SK-N-SH (cell line): ENCODE measurements around the gene ASCL5. TPM values are rescaled to one million over a fixed set of nuclear protein-coding genes. Genes with fewer than 3 reads are reported as not detected.

ENCODE experiments used
- CTCF ChIA-PET: fragments of 300-600, 350-600 bp; formaldehyde crosslinking; extraction: SDS; loops from one replicate; lab custom pipeline; 2021; lab: Yijun Ruan, JAX
- POLR2A ChIA-PET: fragments of 350-600 bp; sonication (Branson Sonifier 250); formaldehyde crosslinking; extraction: SDS; loops from one replicate; lab custom pipeline; 2020; ENCODE audit warnings: antibody characterized with exemption, inconsistent platforms; lab: Yijun Ruan, JAX
- DNase-seq: peaks from one replicate; pipeline ENCODE4 v3.0.0; 2012
- H2AFZ ChIP-seq: fragments of 200-600 bp; sonication (generic); 2 replicates; pipeline ENCODE4 v1.8.1; 2016; ENCODE audit warnings: antibody characterized with exemption, mild to moderate bottlenecking, low read depth
- H3F3A ChIP-seq: fragments of 200-600 bp; sonication (generic); replicated peaks from 2 replicates; pipeline ENCODE3; 2016; ENCODE audit warnings: antibody characterized with exemption, mild to moderate bottlenecking; ENCODE audit not compliant: insufficient read depth
- H3K27ac ChIP-seq, 2 experiments: fragments of 200-500 bp in 1 of 2; fragments of 200-600 bp in 1 of 2; sonication (Bioruptor generic) in 1 of 2; sonication (generic), shearing (Covaris generic) in 1 of 2; 2 replicates each; pipeline versions ENCODE4 v1.5.1 to v1.6.1; 2014 to 2016; ENCODE audit warnings: low read depth in 2 of 2, inconsistent platforms in 1 of 2, low read length in 1 of 2, mild to moderate bottlenecking in 1 of 2, mixed read lengths in 1 of 2
- H3K27me3 ChIP-seq: fragments of 200-600 bp; sonication (generic), shearing (Covaris generic); 2 replicates; pipeline ENCODE4 v1.6.1; 2016; ENCODE audit warnings: mixed run types; ENCODE audit not compliant: insufficient read depth
- H3K36me3 ChIP-seq, 2 experiments: fragments of 200-500 bp in 1 of 2; fragments of 200-600 bp in 1 of 2; sonication (Bioruptor generic) in 1 of 2; sonication (generic) in 1 of 2; replicated peaks in 1 of 2; 2 replicates each; pipeline versions ENCODE3 to v1.5.1; 2014 to 2016; ENCODE audit warnings: low read length in 1 of 2, mild to moderate bottlenecking in 1 of 2; ENCODE audit not compliant: insufficient read depth in 2 of 2, control insufficient read depth in 1 of 2
- H3K4me1 ChIP-seq, 2 experiments: fragments of 200-500 bp in 1 of 2; fragments of 200-600 bp in 1 of 2; sonication (Bioruptor generic) in 1 of 2; sonication (generic), shearing (Covaris generic) in 1 of 2; 2 replicates each; pipeline versions ENCODE4 v1.5.1 to v1.6.1; 2014 to 2016; ENCODE audit warnings: low read depth in 1 of 2, low read length in 1 of 2, mixed run types in 1 of 2; ENCODE audit not compliant: insufficient read depth in 2 of 2, control insufficient read depth in 1 of 2
- H3K4me2 ChIP-seq: fragments of 200-600 bp; sonication (generic), shearing (Covaris generic); 2 replicates; pipeline ENCODE4 v1.6.1; 2017; ENCODE audit warnings: mixed run types
- H3K4me3 ChIP-seq, 2 experiments: fragments of 200-500 bp in 1 of 2; fragments of 200-600 bp in 1 of 2; sonication (Bioruptor generic) in 1 of 2; sonication (generic), shearing (Covaris generic) in 1 of 2; 2 replicates each; pipeline versions ENCODE4 v1.5.1 to v1.8.1; 2014 to 2016; ENCODE audit warnings: low read depth in 2 of 2, inconsistent platforms in 1 of 2, low read length in 1 of 2, mild to moderate bottlenecking in 1 of 2, mixed read lengths in 1 of 2, moderate library complexity in 1 of 2
- H3K79me2 ChIP-seq: fragments of 200-600 bp; sonication (generic); 2 replicates; pipeline ENCODE4 v1.8.1; 2017; ENCODE audit warnings: mild to moderate bottlenecking; ENCODE audit not compliant: insufficient read depth
- H3K9ac ChIP-seq: fragments of 200-600 bp; sonication (generic); 2 replicates; pipeline ENCODE4 v1.6.1; 2017; ENCODE audit warnings: mixed run types
- H3K9me2 ChIP-seq: fragments of 200-600 bp; sonication (generic); 2 replicates; pipeline ENCODE4 v1.6.1; 2017; ENCODE audit warnings: mixed run types
- H3K9me3 ChIP-seq: fragments of 200-600 bp; sonication (generic); 2 replicates; pipeline ENCODE4 v1.6.1; 2017; ENCODE audit warnings: mixed run types, mild to moderate bottlenecking, moderate library complexity
- H4K20me1 ChIP-seq: fragments of 200-600 bp; sonication (generic); 2 replicates; pipeline ENCODE4 v1.6.1; 2017; ENCODE audit warnings: mild to moderate bottlenecking, mixed run types; ENCODE audit not compliant: insufficient read depth
- CHD2 ChIP-seq: fragments of 150-350 bp; IDR thresholded peaks from 2 replicates; pipeline ENCODE4 v1.6.1; 2018; ENCODE audit warnings: low read length; ENCODE audit not compliant: partially characterized antibody
- ELF1 ChIP-seq: IDR thresholded peaks from 2 replicates; pipeline ENCODE4 v1.4.0; 2012
- EP300 ChIP-seq, 2 experiments: IDR thresholded peaks; 2 replicates each; pipeline versions ENCODE4 v1.4.0 to v1.6.1; 2012; ENCODE audit warnings: borderline replicate concordance in 1 of 2, low read depth in 1 of 2, low read length in 1 of 2
- EZH2phosphoT487 ChIP-seq: fragments of 200-600 bp; sonication (generic); IDR thresholded peaks from 2 replicates; pipeline ENCODE4 v1.6.1; 2017; ENCODE audit warnings: low read depth, mixed run types, mild to moderate bottlenecking, antibody characterized with exemption, moderate library complexity, borderline replicate concordance
- FOSL2 ChIP-seq: IDR thresholded peaks from 2 replicates; pipeline ENCODE4 v1.4.0; 2012; ENCODE audit warnings: low read depth, mild to moderate bottlenecking, moderate library complexity, borderline replicate concordance
- FOXJ3 ChIP-seq: sonication (generic); formaldehyde crosslinking; IDR thresholded peaks from 2 replicates; pipeline ENCODE4 v1.5.1; 2020; ENCODE audit warnings: mild to moderate bottlenecking, missing genetic modification reagents
- GABPA ChIP-seq: IDR thresholded peaks from 2 replicates; pipeline ENCODE4 v1.4.0; 2012; ENCODE audit warnings: low read depth, mild to moderate bottlenecking
- JUND ChIP-seq: IDR thresholded peaks from 2 replicates; pipeline ENCODE4 v1.4.0; 2012
- MEF2A ChIP-seq: IDR thresholded peaks from 2 replicates; pipeline ENCODE4 v1.4.0; 2012; ENCODE audit warnings: low read depth, borderline replicate concordance
- MXI1 ChIP-seq: IDR thresholded peaks from 2 replicates; pipeline ENCODE4 v1.6.1; 2012; ENCODE audit warnings: mild to moderate bottlenecking, low read depth, low read length, improper control_type of control experiment
- NFIC ChIP-seq: IDR thresholded peaks from 2 replicates; pipeline ENCODE4 v1.4.0; 2012; ENCODE audit warnings: borderline replicate concordance
- RAD21 ChIP-seq: IDR thresholded peaks from 2 replicates; pipeline ENCODE4 v1.6.1; 2012; ENCODE audit warnings: mild to moderate bottlenecking, low read length
- RFX5 ChIP-seq: IDR thresholded peaks from 2 replicates; pipeline ENCODE4 v1.6.1; 2012; ENCODE audit warnings: mild to moderate bottlenecking, improper control_type of control experiment, low read length
- RXRA ChIP-seq: IDR thresholded peaks from 2 replicates; pipeline ENCODE4 v1.4.0; 2012; ENCODE audit warnings: low read depth, mild to moderate bottlenecking, borderline replicate concordance
- WGBS: methylation state at CpG from one replicate; pipeline ENCODE4 v1.1.6; 2017; ENCODE audit warnings: low lambda C conversion rate; 5-methylcytosine and 5-hydroxymethylcytosine counted together
- polyA plus RNA-seq, 3 experiments: library from polyadenylated mRNA; depleted of rRNA; stranded (reverse); fragments of >200 nt; gene quantifications; 2 replicates each; pipeline ENCODE4 v1.2.3, GENCODE V29; 2012
- TF ChIP-seq, protein P1 (sequence below): IDR thresholded peaks from 2 replicates; pipeline ENCODE4; 2012
- TF ChIP-seq, protein P2 (sequence below): IDR thresholded peaks from 2 replicates; pipeline ENCODE4 v1.4.0; 2012; ENCODE audit warnings: low read depth, borderline replicate concordance
- TF ChIP-seq, protein P3 (sequence below): IDR thresholded peaks from 2 replicates; pipeline ENCODE4 v1.4.0; 2012; ENCODE audit warnings: low read depth
- TF ChIP-seq, protein P4 (sequence below): fragments of 200-600 bp; sonication (generic); IDR thresholded peaks from 2 replicates; pipeline ENCODE4 v1.6.1; 2017; ENCODE audit warnings: antibody characterized with exemption, mild to moderate bottlenecking, moderate library complexity

Gene ASCL5
- polyA plus RNA-seq, 1 of the 3 experiments (the other 2 are of a cell fraction) = not detected

DNA sequence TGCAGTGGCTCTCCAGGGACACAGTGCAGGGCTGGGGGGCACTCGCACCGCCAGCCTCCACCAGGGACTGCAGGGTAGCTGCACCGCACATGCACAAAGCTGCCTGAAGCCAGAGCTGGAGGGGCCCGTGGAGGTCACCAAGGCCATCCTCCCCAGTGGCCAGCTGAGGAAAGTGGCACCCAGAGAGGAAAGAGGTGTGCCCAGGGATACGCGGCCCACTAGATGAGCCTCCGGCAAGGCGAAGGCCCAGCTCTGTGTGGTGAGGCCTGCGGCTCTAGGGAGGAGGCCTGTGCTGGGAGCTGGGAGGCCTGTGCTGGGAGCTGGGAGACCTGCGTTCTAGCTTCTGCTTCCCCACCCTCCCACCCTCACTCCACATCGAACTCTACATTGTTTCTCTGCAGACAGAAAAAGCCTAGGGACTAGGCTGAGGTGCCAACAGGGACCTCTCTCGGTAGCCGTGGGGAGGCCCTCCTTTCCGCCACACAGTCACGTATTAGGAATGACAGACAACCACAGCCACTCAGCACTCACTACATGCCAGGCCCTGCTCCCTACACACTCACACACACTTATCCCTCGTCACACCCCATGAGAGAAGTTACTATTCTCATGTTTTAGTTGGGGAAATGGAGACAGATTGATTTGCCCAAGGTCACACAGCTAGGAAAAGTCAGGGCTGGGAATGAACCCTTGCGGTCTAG lies 921 bp upstream of the ASCL5 start:
- no peak for TF ChIP-seq JUND
- TF ChIP-seq MEF2A = no peak
- TF ChIP-seq EP300 (IDR thresholded peaks at IDR 0.05; ENCODE audit: borderline replicate concordance in 1 of 2, low read depth in 1 of 2, low read length in 1 of 2) = no peak
- TF ChIP-seq FOXJ3 (CRISPR knock-in tag) = no peak
- TF ChIP-seq, protein P1, sequence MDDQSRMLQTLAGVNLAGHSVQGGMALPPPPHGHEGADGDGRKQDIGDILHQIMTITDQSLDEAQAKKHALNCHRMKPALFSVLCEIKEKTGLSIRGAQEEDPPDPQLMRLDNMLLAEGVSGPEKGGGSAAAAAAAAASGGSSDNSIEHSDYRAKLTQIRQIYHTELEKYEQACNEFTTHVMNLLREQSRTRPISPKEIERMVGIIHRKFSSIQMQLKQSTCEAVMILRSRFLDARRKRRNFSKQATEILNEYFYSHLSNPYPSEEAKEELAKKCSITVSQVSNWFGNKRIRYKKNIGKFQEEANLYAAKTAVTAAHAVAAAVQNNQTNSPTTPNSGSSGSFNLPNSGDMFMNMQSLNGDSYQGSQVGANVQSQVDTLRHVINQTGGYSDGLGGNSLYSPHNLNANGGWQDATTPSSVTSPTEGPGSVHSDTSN = no peak
- no peak for TF ChIP-seq GABPA
- no peak for TF ChIP-seq FOSL2
- TF ChIP-seq EZH2phosphoT487 = no peak
- TF ChIP-seq, protein P2, sequence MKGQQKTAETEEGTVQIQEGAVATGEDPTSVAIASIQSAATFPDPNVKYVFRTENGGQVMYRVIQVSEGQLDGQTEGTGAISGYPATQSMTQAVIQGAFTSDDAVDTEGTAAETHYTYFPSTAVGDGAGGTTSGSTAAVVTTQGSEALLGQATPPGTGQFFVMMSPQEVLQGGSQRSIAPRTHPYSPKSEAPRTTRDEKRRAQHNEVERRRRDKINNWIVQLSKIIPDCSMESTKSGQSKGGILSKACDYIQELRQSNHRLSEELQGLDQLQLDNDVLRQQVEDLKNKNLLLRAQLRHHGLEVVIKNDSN = no peak
- no peak for TF ChIP-seq NFIC
- TF ChIP-seq ELF1 = no peak
- TF ChIP-seq MXI1 = no peak
- TF ChIP-seq RXRA = no peak
- TF ChIP-seq, protein P3, sequence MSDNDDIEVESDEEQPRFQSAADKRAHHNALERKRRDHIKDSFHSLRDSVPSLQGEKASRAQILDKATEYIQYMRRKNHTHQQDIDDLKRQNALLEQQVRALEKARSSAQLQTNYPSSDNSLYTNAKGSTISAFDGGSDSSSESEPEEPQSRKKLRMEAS = no peak
- TF ChIP-seq CHD2 = no peak
- TF ChIP-seq, protein P4, sequence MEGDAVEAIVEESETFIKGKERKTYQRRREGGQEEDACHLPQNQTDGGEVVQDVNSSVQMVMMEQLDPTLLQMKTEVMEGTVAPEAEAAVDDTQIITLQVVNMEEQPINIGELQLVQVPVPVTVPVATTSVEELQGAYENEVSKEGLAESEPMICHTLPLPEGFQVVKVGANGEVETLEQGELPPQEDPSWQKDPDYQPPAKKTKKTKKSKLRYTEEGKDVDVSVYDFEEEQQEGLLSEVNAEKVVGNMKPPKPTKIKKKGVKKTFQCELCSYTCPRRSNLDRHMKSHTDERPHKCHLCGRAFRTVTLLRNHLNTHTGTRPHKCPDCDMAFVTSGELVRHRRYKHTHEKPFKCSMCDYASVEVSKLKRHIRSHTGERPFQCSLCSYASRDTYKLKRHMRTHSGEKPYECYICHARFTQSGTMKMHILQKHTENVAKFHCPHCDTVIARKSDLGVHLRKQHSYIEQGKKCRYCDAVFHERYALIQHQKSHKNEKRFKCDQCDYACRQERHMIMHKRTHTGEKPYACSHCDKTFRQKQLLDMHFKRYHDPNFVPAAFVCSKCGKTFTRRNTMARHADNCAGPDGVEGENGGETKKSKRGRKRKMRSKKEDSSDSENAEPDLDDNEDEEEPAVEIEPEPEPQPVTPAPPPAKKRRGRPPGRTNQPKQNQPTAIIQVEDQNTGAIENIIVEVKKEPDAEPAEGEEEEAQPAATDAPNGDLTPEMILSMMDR = no peak
- TF ChIP-seq RAD21 = no peak
- TF ChIP-seq RFX5 = no peak
- Histone ChIP-seq H4K20me1 (no peaks in the 10 kb centered on the region), H3K9me2 (no peaks in the 10 kb centered on the region), H3K36me3 (no peaks in the 10 kb centered on the region), H3K27me3 (peaks cover 28% of the 10 kb centered on the region; the same call in 1 of the 2 replicates), H3K4me2 (no peak overlapping the region), H3K9me3 (no peaks in the 10 kb centered on the region), H3K4me1 (no peaks in the 10 kb centered on the region; a peak in 1 of 4 replicates), H2AFZ (no peak overlapping the region), H3F3A (no peaks in the 10 kb centered on the region), H3K27ac (no peak overlapping the region), H3K4me3 (no peak overlapping the region), H3K9ac (no peak overlapping the region), H3K79me2 (no peaks in the 10 kb centered on the region)
- DNase-seq = no peak
- WGBS = 87% methylated on average over 15 of the region's 17 CpGs
- CTCF ChIA-PET = no interaction called here
- POLR2A ChIA-PET = no interaction called here
